ENCODE measurements around the gene PTPRD.

GRCh38 chr9:10052181-10052580 lies 560.6 kb downstream of the PTPRD start:
- TF ChIP-seq EZH2 (IDR thresholded peaks at IDR 0.05; ENCODE audit: borderline replicate concordance, insufficient read depth, low read depth, low read length, poor library complexity, severe bottlenecking) = no peak
- TF ChIP-seq, protein P1, sequence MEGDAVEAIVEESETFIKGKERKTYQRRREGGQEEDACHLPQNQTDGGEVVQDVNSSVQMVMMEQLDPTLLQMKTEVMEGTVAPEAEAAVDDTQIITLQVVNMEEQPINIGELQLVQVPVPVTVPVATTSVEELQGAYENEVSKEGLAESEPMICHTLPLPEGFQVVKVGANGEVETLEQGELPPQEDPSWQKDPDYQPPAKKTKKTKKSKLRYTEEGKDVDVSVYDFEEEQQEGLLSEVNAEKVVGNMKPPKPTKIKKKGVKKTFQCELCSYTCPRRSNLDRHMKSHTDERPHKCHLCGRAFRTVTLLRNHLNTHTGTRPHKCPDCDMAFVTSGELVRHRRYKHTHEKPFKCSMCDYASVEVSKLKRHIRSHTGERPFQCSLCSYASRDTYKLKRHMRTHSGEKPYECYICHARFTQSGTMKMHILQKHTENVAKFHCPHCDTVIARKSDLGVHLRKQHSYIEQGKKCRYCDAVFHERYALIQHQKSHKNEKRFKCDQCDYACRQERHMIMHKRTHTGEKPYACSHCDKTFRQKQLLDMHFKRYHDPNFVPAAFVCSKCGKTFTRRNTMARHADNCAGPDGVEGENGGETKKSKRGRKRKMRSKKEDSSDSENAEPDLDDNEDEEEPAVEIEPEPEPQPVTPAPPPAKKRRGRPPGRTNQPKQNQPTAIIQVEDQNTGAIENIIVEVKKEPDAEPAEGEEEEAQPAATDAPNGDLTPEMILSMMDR (IDR thresholded peaks at IDR 0.05) = no peak

Measured in B cell (primary cell).